ENCODE data around the gene FGF18. TPM values are rescaled to one million over a fixed set of nuclear protein-coding genes. Genes with fewer than 3 reads are reported as not detected.

The FGF18 gene
- total RNA-seq, 4 donors from 2014 or later, result 0.66 to 0.91 (median 0.86) TPM; not detected in 1

GRCh38 chr5:171479776-171480125 is 60.3 kb downstream of the FGF18 start:
- 83% methylated on average over 1 of the region's 1 CpG for WGBS

DNA sequence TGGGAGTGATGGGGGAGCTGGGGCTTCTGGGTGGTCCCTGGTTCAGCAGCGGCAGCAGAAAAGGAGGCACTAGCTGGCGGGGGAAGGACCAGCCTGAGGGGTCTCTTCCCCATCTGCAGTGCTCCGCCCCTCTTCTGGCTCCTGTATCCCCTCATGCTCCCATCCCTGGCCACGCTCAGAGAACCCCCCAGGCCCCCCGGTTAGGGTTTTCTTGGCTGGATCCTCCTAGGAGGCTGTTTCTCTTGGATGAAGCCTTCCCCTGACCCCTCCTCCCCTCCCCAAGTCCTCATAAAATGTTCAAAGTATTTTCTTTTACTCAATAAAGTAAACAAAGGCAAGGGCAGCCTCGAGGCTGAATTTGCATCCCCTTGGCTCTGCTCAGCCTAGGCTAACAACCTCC is 60.8 kb downstream of the FGF18 start:
- peaks cover 0 to 19% (median 18%) of the 10 kb centered on the region in 4 donors for H3K4me1 ChIP-seq
- no peak overlapping the region for H3K27ac ChIP-seq (replicated peaks in 1 of 4)
- 76% methylated on average over 6 of the region's 6 CpGs for WGBS
- H3K9me3 ChIP-seq, result no peaks in the 10 kb centered on the region
- H3K4me3 ChIP-seq, result no peak overlapping the region
- DNase-seq (ENCODE audit: extremely low spot score), result no peak
- H3K27me3 ChIP-seq, result peaks cover 0 to 3% (median 0%) of the 10 kb centered on the region in 4 donors
- no peak for TF ChIP-seq CTCF (IDR thresholded peaks at IDR 0.05)
- TF ChIP-seq POLR2A (IDR thresholded peaks at IDR 0.05; ENCODE audit: low read depth), result no peak
- TF ChIP-seq EP300 (IDR thresholded peaks at IDR 0.05), result no peak
- no peak for TF ChIP-seq POLR2AphosphoS5 (IDR thresholded peaks at IDR 0.05)
- H3K36me3 ChIP-seq, result no peaks in the 10 kb centered on the region
- intact Hi-C loops (cut with DNase I), result loop anchor here (10.0 kb wide), 1 partner anchor 425 kb away; no protein-coding TSS in a partner anchor

More at GRCh38 chr5:171479776-171480125, 60.3 kb downstream of the FGF18 start:
- no peak overlapping the region for H3K4me3 ChIP-seq
- peaks cover 0 to 3% (median 0%) of the 10 kb centered on the region in 4 donors for H3K27me3 ChIP-seq
- intact Hi-C loops (cut with DNase I), result loop anchor here (10.0 kb wide), 1 partner anchor 425 kb away; no protein-coding TSS in a partner anchor
- peaks cover 0 to 19% (median 18%) of the 10 kb centered on the region in 4 donors for H3K4me1 ChIP-seq
- TF ChIP-seq POLR2A (IDR thresholded peaks at IDR 0.05; ENCODE audit: low read depth) (no peak), CTCF (IDR thresholded peaks at IDR 0.05) (no peak), EP300 (IDR thresholded peaks at IDR 0.05) (no peak), POLR2AphosphoS5 (IDR thresholded peaks at IDR 0.05) (no peak)
- DNase-seq (ENCODE audit: extremely low spot score), result no peak
- H3K36me3 ChIP-seq, result no peaks in the 10 kb centered on the region
- H3K27ac ChIP-seq (replicated peaks in 1 of 4), result no peak overlapping the region
- no peaks in the 10 kb centered on the region for H3K9me3 ChIP-seq

DNA sequence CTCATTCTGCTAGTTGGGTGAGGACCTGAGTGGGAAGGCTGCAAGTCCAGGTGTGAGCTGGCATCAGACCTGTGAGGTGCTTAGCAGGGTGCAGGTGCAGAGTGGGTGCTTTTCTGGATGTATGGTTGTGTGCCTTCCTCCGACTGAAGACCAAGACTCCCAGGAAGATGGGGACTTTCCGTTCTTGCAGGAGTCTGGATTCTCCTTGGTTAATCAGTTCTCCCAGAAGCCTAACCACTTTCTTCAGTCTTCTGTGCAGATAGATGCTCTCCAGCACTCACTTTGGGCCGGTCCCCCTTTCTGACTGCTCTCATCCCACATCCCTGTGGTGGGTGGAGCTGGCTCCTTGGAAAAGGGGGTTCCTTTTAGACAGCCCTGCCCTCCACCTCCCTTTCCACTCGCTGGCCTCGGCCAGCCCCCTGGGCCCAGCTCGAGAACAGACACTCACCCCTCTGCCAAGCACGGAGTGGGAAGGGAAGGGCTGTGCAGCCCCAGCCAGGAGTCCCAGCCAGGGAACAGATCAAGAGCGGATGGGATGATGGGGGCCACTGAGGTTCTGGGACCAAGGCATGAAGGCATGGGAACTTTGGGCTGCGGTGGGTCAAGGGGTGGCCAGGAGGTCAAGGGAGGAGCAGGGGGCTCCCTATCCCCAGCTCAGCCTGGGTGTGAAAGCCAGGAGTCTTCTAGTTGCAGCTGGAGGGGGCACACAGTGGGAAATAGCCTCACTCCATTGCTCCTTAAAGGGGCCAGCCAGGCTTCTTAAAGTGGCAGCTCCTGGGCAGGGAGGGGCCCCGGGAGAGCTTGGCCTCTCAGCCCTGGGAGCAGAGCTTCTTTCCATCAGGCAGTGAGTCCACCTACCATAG is 62.4 kb downstream of the FGF18 start:
- H3K36me3 ChIP-seq, result no peaks in the 10 kb centered on the region
- H3K27ac ChIP-seq (replicated peaks in 1 of 4), result no peak overlapping the region
- H3K4me1 ChIP-seq, result peaks cover 0 to 19% (median 18%) of the 10 kb centered on the region in 4 donors
- H3K9me3 ChIP-seq, result no peaks in the 10 kb centered on the region
- 93% methylated on average over 5 of the region's 10 CpGs for WGBS
- peaks cover 0 to 3% (median 0%) of the 10 kb centered on the region in 4 donors for H3K27me3 ChIP-seq
- no peak for DNase-seq (ENCODE audit: extremely low spot score)
- TF ChIP-seq POLR2AphosphoS5 (IDR thresholded peaks at IDR 0.05) (no peak), EP300 (IDR thresholded peaks at IDR 0.05) (no peak), POLR2A (IDR thresholded peaks at IDR 0.05; ENCODE audit: low read depth) (no peak), CTCF (IDR thresholded peaks at IDR 0.05) (no peak)
- no peak overlapping the region for H3K4me3 ChIP-seq
- intact Hi-C loops (cut with DNase I), result loop anchor here (10.0 kb wide), 1 partner anchor 423 kb away; no protein-coding TSS in a partner anchor

GRCh38 chr5:171482434-171482730 is 62.9 kb downstream of the FGF18 start:
- TF ChIP-seq EP300 (IDR thresholded peaks at IDR 0.05) (no peak), POLR2AphosphoS5 (IDR thresholded peaks at IDR 0.05) (no peak), POLR2A (IDR thresholded peaks at IDR 0.05; ENCODE audit: low read depth) (no peak), CTCF (IDR thresholded peaks at IDR 0.05) (no peak)
- H3K27ac ChIP-seq (replicated peaks in 1 of 4), result no peak overlapping the region
- H3K4me3 ChIP-seq, result no peak overlapping the region
- no peak for DNase-seq (ENCODE audit: extremely low spot score)
- no peaks in the 10 kb centered on the region for H3K36me3 ChIP-seq
- H3K4me1 ChIP-seq, result peaks cover 0 to 19% (median 18%) of the 10 kb centered on the region in 4 donors
- no peaks in the 10 kb centered on the region for H3K9me3 ChIP-seq
- 97% methylated on average over 3 of the region's 4 CpGs for WGBS
- peaks cover 0 to 9% (median 0%) of the 10 kb centered on the region in 4 donors for H3K27me3 ChIP-seq
- intact Hi-C loops (cut with DNase I), result loop anchor here (10.0 kb wide), 1 partner anchor 422 kb away; no protein-coding TSS in a partner anchor
